DOHH2 (cell line): ENCODE measurements around the gene BIRC7.
"Not testable (repeated sequence)": the region's sequence is repeated elsewhere in the genome, so short reads cannot be mapped to it uniquely, and the experiment has no call there.

Source experiments
- H3F3A ChIP-seq: fragments of 200-600 bp; sonication (generic), shearing (Covaris generic); 2 replicates; pipeline ENCODE4 v1.6.0; 2016; ENCODE audit warnings: antibody characterized with exemption, mild to moderate bottlenecking; ENCODE audit not compliant: control insufficient read depth, insufficient read depth
- H3K27ac ChIP-seq: fragments of 200-600 bp; sonication (generic); 2 replicates; pipeline ENCODE4 v1.5.1; 2014; ENCODE audit warnings: low read depth, mild to moderate bottlenecking, low read length, moderate library complexity
- H3K27me3 ChIP-seq: fragments of 200-600 bp; sonication (generic); 2 replicates; pipeline ENCODE4 v1.6.1; 2014; ENCODE audit warnings: mild to moderate bottlenecking, low read length, mixed read lengths; ENCODE audit not compliant: control insufficient read depth
- H3K36me3 ChIP-seq: fragments of 200-600 bp; sonication (generic); 2 replicates; pipeline ENCODE4 v1.6.1; 2014; ENCODE audit warnings: mild to moderate bottlenecking, low read length, moderate library complexity, mixed read lengths; ENCODE audit not compliant: control insufficient read depth
- H3K4me1 ChIP-seq: fragments of 200-600 bp; sonication (generic); 2 replicates; pipeline ENCODE4 v1.6.1; 2014; ENCODE audit warnings: mild to moderate bottlenecking, low read length, mixed read lengths; ENCODE audit not compliant: control insufficient read depth
- H3K4me2 ChIP-seq: fragments of 200-600 bp; sonication (generic); 2 replicates; pipeline ENCODE4 v1.6.0; 2014; ENCODE audit warnings: mild to moderate bottlenecking, low read length, moderate library complexity
- H3K4me3 ChIP-seq: fragments of 200-600 bp; sonication (generic); 2 replicates; pipeline ENCODE4 v1.5.1; 2014; ENCODE audit warnings: mild to moderate bottlenecking, low read length, mixed read lengths
- H3K79me2 ChIP-seq: fragments of 200-600 bp; sonication (generic); 2 replicates; pipeline ENCODE4 v1.6.1; 2014; ENCODE audit warnings: mild to moderate bottlenecking, low read length, mixed read lengths; ENCODE audit not compliant: control insufficient read depth
- H3K9me2 ChIP-seq: fragments of 200-600 bp; sonication (generic); replicated peaks from 2 replicates; pipeline ENCODE4 v1.6.1; 2014; ENCODE audit warnings: mild to moderate bottlenecking, low read length, mixed read lengths; ENCODE audit not compliant: control insufficient read depth
- H3K9me3 ChIP-seq: fragments of 200-600 bp; sonication (generic); 2 replicates; pipeline ENCODE4 v1.6.1; 2014; ENCODE audit warnings: antibody characterized with exemption, low read length, mixed read lengths; ENCODE audit not compliant: control insufficient read depth, insufficient read depth
- H4K20me1 ChIP-seq: fragments of 200-600 bp; sonication (generic); 2 replicates; pipeline ENCODE4 v1.6.0; 2014; ENCODE audit warnings: low read depth, mild to moderate bottlenecking, antibody characterized with exemption, low read length, moderate library complexity; ENCODE audit not compliant: control insufficient read depth, insufficient read depth
- EZH2phosphoT487 ChIP-seq: fragments of 200-600 bp; sonication (generic); IDR thresholded peaks from 2 replicates; pipeline ENCODE4 v1.6.1; 2017; ENCODE audit warnings: borderline replicate concordance, mild to moderate bottlenecking, antibody characterized with exemption, low read length, moderate library complexity, mixed read lengths
- TF ChIP-seq, protein P1 (sequence below): fragments of 200-600 bp; sonication (generic); IDR thresholded peaks from one replicate; pipeline ENCODE4 v1.5.1; 2014; ENCODE audit warnings: antibody characterized with exemption, mild to moderate bottlenecking, low read depth, low read length; ENCODE audit not compliant: poor library complexity, severe bottlenecking

BIRC7 gene

GRCh38 chr20:63219447-63219821 lies 16.3 kb upstream of the BIRC7 start:
- Histone ChIP-seq H4K20me1 (peaks cover 7% of the 10 kb centered on the region; the same call in 1 of the 2 replicates), H3K79me2 (peaks cover 16% of the 10 kb centered on the region), H3K36me3 (peaks cover 12% of the 10 kb centered on the region), H3K4me1 (peaks cover 16% of the 10 kb centered on the region), H3K9me3 (no peaks in the 10 kb centered on the region), H3K27ac (no peak overlapping the region), H3K9me2 (no peaks in the 10 kb centered on the region), H3F3A (no peaks in the 10 kb centered on the region), H3K4me2 (no peak overlapping the region), H3K4me3 (no peak overlapping the region), H3K27me3 (no peaks in the 10 kb centered on the region)
- TF ChIP-seq EZH2phosphoT487, result no peak
- TF ChIP-seq, protein P1, sequence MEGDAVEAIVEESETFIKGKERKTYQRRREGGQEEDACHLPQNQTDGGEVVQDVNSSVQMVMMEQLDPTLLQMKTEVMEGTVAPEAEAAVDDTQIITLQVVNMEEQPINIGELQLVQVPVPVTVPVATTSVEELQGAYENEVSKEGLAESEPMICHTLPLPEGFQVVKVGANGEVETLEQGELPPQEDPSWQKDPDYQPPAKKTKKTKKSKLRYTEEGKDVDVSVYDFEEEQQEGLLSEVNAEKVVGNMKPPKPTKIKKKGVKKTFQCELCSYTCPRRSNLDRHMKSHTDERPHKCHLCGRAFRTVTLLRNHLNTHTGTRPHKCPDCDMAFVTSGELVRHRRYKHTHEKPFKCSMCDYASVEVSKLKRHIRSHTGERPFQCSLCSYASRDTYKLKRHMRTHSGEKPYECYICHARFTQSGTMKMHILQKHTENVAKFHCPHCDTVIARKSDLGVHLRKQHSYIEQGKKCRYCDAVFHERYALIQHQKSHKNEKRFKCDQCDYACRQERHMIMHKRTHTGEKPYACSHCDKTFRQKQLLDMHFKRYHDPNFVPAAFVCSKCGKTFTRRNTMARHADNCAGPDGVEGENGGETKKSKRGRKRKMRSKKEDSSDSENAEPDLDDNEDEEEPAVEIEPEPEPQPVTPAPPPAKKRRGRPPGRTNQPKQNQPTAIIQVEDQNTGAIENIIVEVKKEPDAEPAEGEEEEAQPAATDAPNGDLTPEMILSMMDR, result no peak

DNA sequence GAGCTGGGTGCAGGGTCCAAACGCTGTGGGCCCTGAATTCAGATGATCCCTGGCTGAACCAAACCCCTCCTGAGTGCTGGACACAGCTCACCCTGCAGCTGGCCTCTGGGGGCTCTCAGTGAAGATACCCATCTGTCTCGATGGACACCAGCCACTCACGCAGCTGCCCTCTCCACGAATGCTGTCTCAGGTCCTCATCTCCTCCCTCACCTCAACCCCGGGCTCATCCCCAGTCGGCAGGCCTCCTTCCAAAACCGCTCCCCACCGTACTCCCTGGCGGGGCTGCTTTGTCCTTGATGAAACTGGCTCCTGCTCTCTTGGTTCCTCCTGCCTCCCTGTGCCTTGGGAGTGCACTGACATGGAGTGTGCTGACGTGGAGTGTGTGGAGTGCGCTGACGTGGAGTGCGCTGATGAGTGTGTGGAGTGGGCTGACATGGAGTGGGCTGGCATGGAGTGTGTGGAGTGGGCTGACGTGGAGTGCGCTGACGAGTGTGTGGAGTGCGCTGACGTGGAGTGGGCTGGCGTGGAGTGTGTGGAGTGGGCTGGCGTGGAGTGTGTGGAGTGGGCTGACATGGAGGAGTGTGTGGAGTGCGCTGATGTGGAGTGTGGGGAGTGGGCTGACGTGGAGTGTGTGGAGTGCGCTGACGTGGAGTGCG lies 15.7 kb upstream of the BIRC7 start:
- Histone ChIP-seq H4K20me1 (0 out of 2 replicates have a peak, but pooled peaks cover 2% of the 10 kb centered on the region), H3K36me3 (peaks cover 7% of the 10 kb centered on the region), H3K9me2 (no peaks in the 10 kb centered on the region), H3K4me3 (no peak overlapping the region), H3K9me3 (no peaks in the 10 kb centered on the region), H3K79me2 (peaks cover 10% of the 10 kb centered on the region), H3F3A (no peaks in the 10 kb centered on the region), H3K4me2 (no peak overlapping the region), H3K4me1 (peaks cover 10% of the 10 kb centered on the region), H3K27me3 (no peaks in the 10 kb centered on the region), H3K27ac (no peak overlapping the region)
- no peak for TF ChIP-seq EZH2phosphoT487
- TF ChIP-seq, protein P1, result no peak

DNA sequence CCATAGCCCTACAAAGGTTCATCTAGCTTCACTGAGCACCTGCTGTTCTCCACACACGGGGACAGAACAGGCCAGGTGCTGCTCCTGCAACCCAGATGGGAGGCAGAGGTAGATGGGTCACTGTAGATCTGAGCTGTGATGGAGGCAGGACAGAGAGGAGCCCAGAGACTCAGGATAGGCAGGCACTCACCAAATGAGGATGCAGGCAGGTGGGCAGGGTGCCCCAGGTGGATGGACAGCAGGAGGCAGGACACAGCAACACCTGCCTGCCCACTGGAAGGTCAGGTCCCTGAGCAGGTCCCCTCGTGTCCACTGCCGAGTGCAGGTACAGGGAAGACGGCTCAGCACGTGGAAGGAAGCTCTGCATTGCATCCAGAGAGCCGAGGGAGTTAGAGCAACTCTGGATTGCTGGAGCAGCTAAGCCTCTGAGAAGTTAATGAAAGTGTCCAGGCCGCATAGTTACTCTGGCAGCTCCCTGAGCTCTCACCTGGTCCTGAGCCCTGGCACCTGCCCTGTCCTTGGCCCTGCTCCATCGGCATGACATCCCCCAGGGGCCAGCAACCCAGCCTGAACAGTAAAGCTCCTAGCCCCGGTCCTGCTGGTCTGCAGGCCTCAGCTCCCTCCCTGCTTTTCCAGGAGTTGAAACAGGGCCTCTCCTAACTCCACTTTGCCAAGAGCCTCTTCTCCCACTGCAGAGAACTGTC lies 14.9 kb upstream of the BIRC7 start:
- Histone ChIP-seq H3K36me3 (no peaks in the 10 kb centered on the region), H3K9me2 (no peaks in the 10 kb centered on the region), H3K79me2 (peaks cover 2% of the 10 kb centered on the region; the same call in 1 of the 2 replicates), H3K27ac (no peak overlapping the region), H3K4me1 (peaks cover 9% of the 10 kb centered on the region), H4K20me1 (no peaks in the 10 kb centered on the region), H3F3A (no peaks in the 10 kb centered on the region), H3K4me3 (no peak overlapping the region), H3K27me3 (no peaks in the 10 kb centered on the region), H3K4me2 (no peak overlapping the region), H3K9me3 (no peaks in the 10 kb centered on the region)
- TF ChIP-seq EZH2phosphoT487, result no peak
- TF ChIP-seq, protein P1, result no peak

DNA sequence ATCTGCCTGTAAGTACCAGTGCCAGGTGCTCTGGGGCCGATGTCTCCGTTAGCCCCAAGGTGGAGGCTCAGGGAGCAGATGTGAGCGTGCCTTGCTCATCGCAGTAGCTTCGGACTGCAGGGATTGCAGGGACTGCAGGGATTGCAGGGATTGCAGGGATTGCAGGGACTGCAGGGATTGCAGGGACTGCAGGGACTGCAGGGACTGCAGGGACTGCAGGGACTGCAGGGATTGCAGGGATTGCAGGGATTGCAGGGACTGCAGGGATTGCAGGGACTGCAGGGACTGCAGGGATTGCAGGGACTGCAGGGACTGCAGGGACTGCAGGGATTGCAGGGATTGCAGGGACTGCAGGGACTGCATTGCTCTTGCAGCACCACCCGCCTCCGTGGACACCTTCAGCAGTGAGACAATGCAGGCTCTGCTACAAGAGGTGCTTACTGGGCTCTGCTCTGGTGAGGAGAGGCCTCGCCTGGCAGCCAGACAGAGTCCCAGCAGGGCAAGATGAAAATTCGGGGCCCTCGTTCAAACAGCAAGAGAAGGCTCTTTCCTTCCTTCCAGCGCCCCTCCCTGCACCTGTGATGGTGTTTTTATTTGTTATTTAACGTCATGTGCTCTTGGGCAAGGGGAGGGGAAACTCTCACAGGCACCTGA lies 14.2 kb upstream of the BIRC7 start:
- not testable (repeated sequence) for H3K9me3 ChIP-seq, H3K27ac ChIP-seq, H3K36me3 ChIP-seq, H3F3A ChIP-seq, H3K79me2 ChIP-seq, H3K9me2 ChIP-seq, H4K20me1 ChIP-seq, H3K4me2 ChIP-seq, H3K4me1 ChIP-seq, H3K27me3 ChIP-seq, H3K4me3 ChIP-seq
